ENCODE results near the gene TDO2. TPM values are rescaled to one million over a fixed set of nuclear protein-coding genes. Genes with fewer than 3 reads are reported as not detected.

TDO2 gene
- total RNA-seq, 4 donors from 2014 or later: 0.23 TPM; not detected in 3

- TF ChIP-seq POLR2A (IDR thresholded peaks at IDR 0.05): no peak
- TF ChIP-seq, protein P1, sequence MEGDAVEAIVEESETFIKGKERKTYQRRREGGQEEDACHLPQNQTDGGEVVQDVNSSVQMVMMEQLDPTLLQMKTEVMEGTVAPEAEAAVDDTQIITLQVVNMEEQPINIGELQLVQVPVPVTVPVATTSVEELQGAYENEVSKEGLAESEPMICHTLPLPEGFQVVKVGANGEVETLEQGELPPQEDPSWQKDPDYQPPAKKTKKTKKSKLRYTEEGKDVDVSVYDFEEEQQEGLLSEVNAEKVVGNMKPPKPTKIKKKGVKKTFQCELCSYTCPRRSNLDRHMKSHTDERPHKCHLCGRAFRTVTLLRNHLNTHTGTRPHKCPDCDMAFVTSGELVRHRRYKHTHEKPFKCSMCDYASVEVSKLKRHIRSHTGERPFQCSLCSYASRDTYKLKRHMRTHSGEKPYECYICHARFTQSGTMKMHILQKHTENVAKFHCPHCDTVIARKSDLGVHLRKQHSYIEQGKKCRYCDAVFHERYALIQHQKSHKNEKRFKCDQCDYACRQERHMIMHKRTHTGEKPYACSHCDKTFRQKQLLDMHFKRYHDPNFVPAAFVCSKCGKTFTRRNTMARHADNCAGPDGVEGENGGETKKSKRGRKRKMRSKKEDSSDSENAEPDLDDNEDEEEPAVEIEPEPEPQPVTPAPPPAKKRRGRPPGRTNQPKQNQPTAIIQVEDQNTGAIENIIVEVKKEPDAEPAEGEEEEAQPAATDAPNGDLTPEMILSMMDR (IDR thresholded peaks at IDR 0.05): no peak
- intact Hi-C loops (cut with DNase I; ENCODE audit: low total_unique reads): no loop called here
- 16 to 33% methylated on average over 1 of the region's 1 CpG for WGBS, 2 donors
- H3K4me3 ChIP-seq (ENCODE audit: low read depth, poor library complexity, severe bottlenecking): no peak overlapping the region
- no peak for DNase-seq (ENCODE audit: low spot score in 2 of 2)
Measured at GRCh38 chr4:155900381-155900780, 3.1 kb upstream of the TDO2 start.

GRCh38 chr4:155901013-155901412 lies 2.5 kb upstream of the TDO2 start:
- no peak overlapping the region for H3K4me3 ChIP-seq (ENCODE audit: low read depth, poor library complexity, severe bottlenecking)
- intact Hi-C loops (cut with DNase I; ENCODE audit: low total_unique reads): no loop called here
- DNase-seq (ENCODE audit: low spot score in 2 of 2): no peak
- no peak for TF ChIP-seq POLR2A (IDR thresholded peaks at IDR 0.05)
- TF ChIP-seq, protein P1 (IDR thresholded peaks at IDR 0.05): no peak
- WGBS, 2 donors: 84 to 87% methylated on average over 2 of the region's 2 CpGs

GRCh38 chr4:155904331-155904730 lies 835 bp downstream of the TDO2 start:
- DNase-seq (ENCODE audit: low spot score in 2 of 2): no peak
- WGBS, 2 donors: 59 to 69% methylated on average over 3 of the region's 3 CpGs
- intact Hi-C loops (cut with DNase I; ENCODE audit: low total_unique reads): no loop called here
- no peak for TF ChIP-seq POLR2A (IDR thresholded peaks at IDR 0.05)
- TF ChIP-seq, protein P1 (IDR thresholded peaks at IDR 0.05): no peak
- H3K4me3 ChIP-seq (ENCODE audit: low read depth, poor library complexity, severe bottlenecking): no peak overlapping the region

- intact Hi-C loops (cut with DNase I; ENCODE audit: low total_unique reads): no loop called here
- 51% methylated on average over 6 of the region's 6 CpGs for WGBS, 2 donors
- no peak overlapping the region for H3K4me3 ChIP-seq (ENCODE audit: low read depth, poor library complexity, severe bottlenecking)
- peak in 1 of 2 donors; percentile 19 for DNase-seq (ENCODE audit: low spot score in 2 of 2)
- TF ChIP-seq, protein P1 (IDR thresholded peaks at IDR 0.05): no peak
- TF ChIP-seq POLR2A (IDR thresholded peaks at IDR 0.05): no peak
Measured at GRCh38 chr4:155906554-155907247, 3.2 kb downstream of the TDO2 start.

- no peak for DNase-seq (ENCODE audit: low spot score in 2 of 2)
- WGBS, 2 donors: 64% methylated on average over 1 of the region's 1 CpG
- intact Hi-C loops (cut with DNase I; ENCODE audit: low total_unique reads): no loop called here
Measured at GRCh38 chr4:155907556-155907955, 4.1 kb downstream of the TDO2 start.

More at GRCh38 chr4:155907556-155907955, 4.1 kb downstream of the TDO2 start:
- TF ChIP-seq, protein P1 (IDR thresholded peaks at IDR 0.05): no peak
- TF ChIP-seq POLR2A (IDR thresholded peaks at IDR 0.05): no peak
- H3K4me3 ChIP-seq (ENCODE audit: low read depth, poor library complexity, severe bottlenecking): no peak overlapping the region

All from lower leg skin (tissue), 4 donors.